Keratinocyte (primary cell): ENCODE results near the gene SRSF4.

ENCODE experiments used
- EZH2 ChIP-seq: IDR thresholded peaks from one replicate; pipeline ENCODE4 v1.6.1; 2012; ENCODE audit warnings: inconsistent platforms, mild to moderate bottlenecking, low read length, moderate library complexity
- TF ChIP-seq, protein P1 (sequence below), 3 experiments: IDR thresholded peaks in 1 of 3; conservative IDR thresholded peaks in 1 of 3; optimal IDR thresholded peaks in 1 of 3; 2 replicates in 2 of 3; 3 replicates in 1 of 3; pipeline versions ENCODE3 to v1.5.1; 2011; ENCODE audit warnings: low read length in 3 of 3, mild to moderate bottlenecking in 3 of 3, moderate library complexity in 2 of 3, control low read depth in 1 of 3, inconsistent platforms in 1 of 3; ENCODE audit not compliant: insufficient read depth in 2 of 3; ENCODE audit errors: extremely low read depth in 1 of 3

DNA sequence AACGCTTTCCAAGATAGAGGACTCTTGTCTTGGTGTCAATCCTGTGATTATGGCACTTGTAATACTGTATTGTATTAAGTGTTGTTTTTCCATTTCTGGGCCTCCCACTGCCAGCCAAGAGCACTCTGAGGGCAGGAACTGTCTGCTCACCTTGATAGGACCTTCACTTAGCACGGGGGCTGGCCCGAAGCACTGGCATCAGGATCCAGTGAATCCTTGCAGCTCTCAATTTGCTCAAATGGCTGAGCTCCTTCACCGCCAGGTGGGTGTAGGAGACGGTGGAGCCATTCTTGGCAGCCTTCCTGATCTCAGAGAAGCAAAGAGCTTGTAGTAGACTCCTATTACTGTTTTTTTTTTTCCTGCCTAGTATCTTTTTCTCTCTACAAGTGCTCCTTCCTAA is 31.4 kb upstream of the SRSF4 start:
- TF ChIP-seq, protein P1, sequence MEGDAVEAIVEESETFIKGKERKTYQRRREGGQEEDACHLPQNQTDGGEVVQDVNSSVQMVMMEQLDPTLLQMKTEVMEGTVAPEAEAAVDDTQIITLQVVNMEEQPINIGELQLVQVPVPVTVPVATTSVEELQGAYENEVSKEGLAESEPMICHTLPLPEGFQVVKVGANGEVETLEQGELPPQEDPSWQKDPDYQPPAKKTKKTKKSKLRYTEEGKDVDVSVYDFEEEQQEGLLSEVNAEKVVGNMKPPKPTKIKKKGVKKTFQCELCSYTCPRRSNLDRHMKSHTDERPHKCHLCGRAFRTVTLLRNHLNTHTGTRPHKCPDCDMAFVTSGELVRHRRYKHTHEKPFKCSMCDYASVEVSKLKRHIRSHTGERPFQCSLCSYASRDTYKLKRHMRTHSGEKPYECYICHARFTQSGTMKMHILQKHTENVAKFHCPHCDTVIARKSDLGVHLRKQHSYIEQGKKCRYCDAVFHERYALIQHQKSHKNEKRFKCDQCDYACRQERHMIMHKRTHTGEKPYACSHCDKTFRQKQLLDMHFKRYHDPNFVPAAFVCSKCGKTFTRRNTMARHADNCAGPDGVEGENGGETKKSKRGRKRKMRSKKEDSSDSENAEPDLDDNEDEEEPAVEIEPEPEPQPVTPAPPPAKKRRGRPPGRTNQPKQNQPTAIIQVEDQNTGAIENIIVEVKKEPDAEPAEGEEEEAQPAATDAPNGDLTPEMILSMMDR (optimal IDR thresholded peaks at IDR 0.05 in 1 of 3, IDR thresholded peaks at IDR 0.05 in 1 of 3, conservative IDR thresholded peaks at IDR 0.05 in 1 of 3; ENCODE audit: extremely low read depth in 1 of 3, insufficient read depth in 2 of 3, low read length in 3 of 3) = no peak
- TF ChIP-seq EZH2 = no peak
